Brain microvascular endothelial cell (primary cell): ENCODE data around the gene ATP2A3.

Experiments used
- DNase-seq: peaks from one replicate; pipeline ENCODE4 v3.0.0-alpha.2; 2020
- H3K27ac ChIP-seq: fragments of 250-450 bp; sonication (Bioruptor Pico); 2 replicates; pipeline ENCODE4 v1.5.1; 2020; ENCODE audit warnings: mild to moderate bottlenecking, moderate library complexity
- H3K27me3 ChIP-seq: fragments of 250-450 bp; sonication (Bioruptor Pico); replicated peaks from 2 replicates; pipeline ENCODE4 v1.5.1; 2020; ENCODE audit warnings: mild to moderate bottlenecking
- H3K36me3 ChIP-seq: fragments of 250-450 bp; sonication (Bioruptor Pico); replicated peaks from 2 replicates; pipeline ENCODE4 v1.5.1; 2020; ENCODE audit warnings: mild to moderate bottlenecking
- H3K4me3 ChIP-seq: 2 replicates; pipeline ENCODE4 v1.5.1; 2011; ENCODE audit warnings: low read depth, mild to moderate bottlenecking, control low read depth, low read length, moderate library complexity
- in situ Hi-C: cut with HindIII; loops from 2 replicates; pipeline ENCODE4 v1.10.0; 2017; ENCODE audit warnings: low sequenced_read_pairs, low pct_ligation_motif_present
- TF ChIP-seq, protein P1 (sequence below): IDR thresholded peaks from 2 replicates; pipeline ENCODE4 v1.5.1; 2011; ENCODE audit warnings: low read depth, mild to moderate bottlenecking, moderate library complexity, low read length, control low read depth, inconsistent platforms; ENCODE audit errors: missing control alignments

Gene ATP2A3

GRCh38 chr17:3982541-3983017 is 18.3 kb upstream of the ATP2A3 start:
- Histone ChIP-seq H3K27me3 (no peaks in the 10 kb centered on the region), H3K4me3 (no peak overlapping the region), H3K27ac (no peak overlapping the region), H3K36me3 (no peaks in the 10 kb centered on the region)
- no peak for DNase-seq
- TF ChIP-seq, protein P1, sequence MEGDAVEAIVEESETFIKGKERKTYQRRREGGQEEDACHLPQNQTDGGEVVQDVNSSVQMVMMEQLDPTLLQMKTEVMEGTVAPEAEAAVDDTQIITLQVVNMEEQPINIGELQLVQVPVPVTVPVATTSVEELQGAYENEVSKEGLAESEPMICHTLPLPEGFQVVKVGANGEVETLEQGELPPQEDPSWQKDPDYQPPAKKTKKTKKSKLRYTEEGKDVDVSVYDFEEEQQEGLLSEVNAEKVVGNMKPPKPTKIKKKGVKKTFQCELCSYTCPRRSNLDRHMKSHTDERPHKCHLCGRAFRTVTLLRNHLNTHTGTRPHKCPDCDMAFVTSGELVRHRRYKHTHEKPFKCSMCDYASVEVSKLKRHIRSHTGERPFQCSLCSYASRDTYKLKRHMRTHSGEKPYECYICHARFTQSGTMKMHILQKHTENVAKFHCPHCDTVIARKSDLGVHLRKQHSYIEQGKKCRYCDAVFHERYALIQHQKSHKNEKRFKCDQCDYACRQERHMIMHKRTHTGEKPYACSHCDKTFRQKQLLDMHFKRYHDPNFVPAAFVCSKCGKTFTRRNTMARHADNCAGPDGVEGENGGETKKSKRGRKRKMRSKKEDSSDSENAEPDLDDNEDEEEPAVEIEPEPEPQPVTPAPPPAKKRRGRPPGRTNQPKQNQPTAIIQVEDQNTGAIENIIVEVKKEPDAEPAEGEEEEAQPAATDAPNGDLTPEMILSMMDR: no peak
- in situ Hi-C loops: no loop called here

GRCh38 chr17:3982113-3982512 is 17.9 kb upstream of the ATP2A3 start:
- no peaks in the 10 kb centered on the region for H3K27me3 ChIP-seq
- TF ChIP-seq, protein P1: no peak
- H3K36me3 ChIP-seq: no peaks in the 10 kb centered on the region
- in situ Hi-C loops: no loop called here
- DNase-seq: no peak
- H3K4me3 ChIP-seq: no peak overlapping the region
- H3K27ac ChIP-seq: no peak overlapping the region

GRCh38 chr17:3981455-3981854 is 17.2 kb upstream of the ATP2A3 start:
- no peaks in the 10 kb centered on the region for H3K36me3 ChIP-seq
- TF ChIP-seq, protein P1: no peak

DNA sequence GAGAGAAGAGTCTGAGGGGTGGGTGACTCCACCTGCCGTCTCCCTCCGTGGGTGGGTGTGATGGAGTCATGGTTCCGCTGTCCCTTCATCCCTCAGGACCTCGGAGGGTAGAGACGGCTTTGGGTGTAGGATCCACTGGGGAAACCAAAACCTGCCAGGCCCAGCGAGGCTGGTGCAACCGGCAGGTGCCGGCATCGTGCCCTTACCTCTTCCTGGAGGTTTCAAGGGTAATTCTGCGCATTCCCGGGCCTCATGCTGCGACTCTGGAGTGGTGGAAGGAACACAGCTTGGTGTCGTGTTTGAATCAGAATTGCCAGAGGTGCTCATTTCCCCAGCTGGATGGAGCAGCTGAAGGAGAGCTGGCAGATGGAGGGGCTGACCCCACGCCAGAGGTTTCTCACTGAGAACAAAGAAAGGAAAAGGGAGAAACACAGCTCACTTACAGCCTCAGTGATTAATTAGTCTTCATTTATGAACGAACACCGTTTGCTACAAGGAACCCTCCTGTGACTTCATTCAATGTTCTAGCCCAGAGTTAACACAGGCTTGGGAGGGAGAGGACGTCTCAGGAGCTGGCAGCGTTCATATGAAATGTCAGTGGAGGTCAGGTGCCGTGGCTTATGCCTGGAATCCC is 16.3 kb upstream of the ATP2A3 start:
- Histone ChIP-seq H3K4me3 (no peak overlapping the region), H3K27ac (no peak overlapping the region), H3K27me3 (no peaks in the 10 kb centered on the region), H3K36me3 (no peaks in the 10 kb centered on the region)
- in situ Hi-C loops: no loop called here
- TF ChIP-seq, protein P1: no peak
- no peak for DNase-seq

More at GRCh38 chr17:3981455-3981854, 17.2 kb upstream of the ATP2A3 start:
- Histone ChIP-seq H3K27me3 (no peaks in the 10 kb centered on the region), H3K27ac (no peak overlapping the region), H3K4me3 (no peak overlapping the region)
- DNase-seq: no peak
- in situ Hi-C loops: no loop called here

DNA sequence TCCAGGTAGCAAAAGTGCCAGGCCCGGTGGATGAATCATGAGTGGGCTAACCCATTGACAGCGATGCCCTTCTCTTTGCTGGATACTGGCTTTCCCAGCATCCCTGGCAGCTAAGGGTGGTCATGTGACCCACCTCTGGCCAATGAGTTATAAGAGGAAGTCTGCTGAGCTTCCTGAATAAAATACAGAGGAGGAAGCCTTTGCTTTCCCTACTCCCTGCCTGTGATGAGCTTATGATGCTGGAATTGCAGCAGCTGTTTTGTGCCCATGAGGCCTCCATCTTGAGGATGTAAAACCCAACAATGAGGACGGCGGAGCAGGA is 15.0 kb upstream of the ATP2A3 start:
- Histone ChIP-seq H3K27ac (no peak overlapping the region), H3K27me3 (no peaks in the 10 kb centered on the region), H3K36me3 (no peaks in the 10 kb centered on the region), H3K4me3 (no peak overlapping the region)
- in situ Hi-C loops: no loop called here
- TF ChIP-seq, protein P1: no peak
- DNase-seq: no peak
